Right ventricle myocardium inferior (tissue), 1 donor: ENCODE results near the gene CCDC32. TPM values are rescaled to one million over a fixed set of nuclear protein-coding genes. Genes with fewer than 3 reads are reported as not detected.
A peak's percentile ranks its signal among the peaks of the same experiment; 100 is the strongest.

Experiments
- ATAC-seq: fragments of 200-7000 bp; cut with Tn5 transposase; one replicate; pipeline ENCODE4 v1.9.1; 2020; ENCODE audit warnings: mild to moderate bottlenecking, moderate library complexity
- DNase-seq: peaks from one replicate; pipeline ENCODE4 v3.0.0; 2021; ENCODE audit errors: missing footprints
- intact Hi-C: fragments of 100-400 bp; cut with DNase I; formaldehyde crosslinking; loops from one replicate; pipeline ENCODE4 v1.11.0; 2022
- total RNA-seq: library from RNA; stranded (reverse); fragmentation: NEBNext Ultra II Directional; extraction: Animal tissue kit (Norgen Biotek cat#: 25700); gene quantifications from one replicate; pipeline ENCODE4 v1.2.1, GENCODE V29; 2021
- donor health status: DM: no; HTN: yes; CAD: no; lungs with severe emphysema.

The CCDC32 gene
- total RNA-seq, 1 donor from 2014 or later = 15.6 TPM

- no peak for ATAC-seq
- intact Hi-C loops = no loop called here
- no peak for DNase-seq
Observed at GRCh38 chr15:40575113-40575512, 10.3 kb upstream of the CCDC32 start.

DNA sequence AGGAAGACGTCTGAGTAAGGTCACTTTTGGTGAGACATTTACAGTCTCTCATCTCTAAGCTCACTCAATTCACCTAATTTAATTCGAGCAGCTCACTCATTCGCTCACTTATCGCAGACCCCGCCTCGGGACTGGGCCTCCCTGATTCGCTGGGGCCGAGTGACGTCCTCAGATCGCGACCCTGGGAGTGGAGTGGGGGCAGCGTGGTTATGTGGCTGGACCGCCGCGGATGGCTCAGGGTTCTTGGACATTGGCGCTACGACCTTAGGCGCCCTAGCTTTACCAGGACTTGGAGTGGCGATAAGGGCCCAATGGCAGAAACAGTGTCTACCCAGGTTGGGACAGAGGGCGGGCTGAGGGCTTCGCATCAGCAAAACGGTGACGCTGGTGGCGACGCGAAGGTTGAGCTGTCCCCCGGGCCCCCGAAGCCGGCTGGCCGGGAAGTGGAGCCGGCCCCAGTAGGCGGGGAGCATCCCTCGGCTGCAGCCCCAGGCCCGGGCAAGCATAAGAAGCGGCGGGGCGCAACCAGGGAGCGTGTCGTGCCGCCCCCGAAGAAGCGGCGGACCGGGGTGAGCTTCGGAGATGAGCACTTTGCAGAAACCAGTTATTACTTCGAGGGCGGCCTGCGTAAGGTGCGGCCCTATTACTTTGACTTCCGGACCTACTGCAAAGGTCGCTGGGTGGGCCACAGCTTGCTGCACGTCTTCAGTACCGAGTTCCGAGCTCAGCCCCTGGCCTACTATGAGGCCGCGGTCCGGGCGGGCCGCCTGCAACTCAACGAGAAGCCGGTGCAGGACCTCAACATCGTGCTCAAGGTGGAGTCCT lies 4.5 kb upstream of the CCDC32 start, which contains the start of gene RPUSD2:
Gene RPUSD2 (plus strand): TSS at position 171 of the 825 bp plus-strand sequence. CDS start 39 bp downstream, at position 210.
- intact Hi-C loops = loop anchor here (10.0 kb wide), 1 partner anchor 55 kb away; no protein-coding TSS in a partner anchor
- DNase-seq (peak; percentile 97), ATAC-seq (peak; percentile 76)

GRCh38 chr15:40567111-40567510 lies 2.3 kb upstream of the CCDC32 start:
- intact Hi-C loops = loop anchor here (10.0 kb wide), 1 partner anchor 52 kb away; no protein-coding TSS in a partner anchor
- no peak for DNase-seq
- no peak for ATAC-seq

- ATAC-seq (no peak), DNase-seq (peak; percentile 78)
- intact Hi-C loops = loop anchor here (10.0 kb wide), 1 partner anchor 51 kb away; no protein-coding TSS in a partner anchor
Observed at GRCh38 chr15:40565333-40566238, 744 bp upstream of the CCDC32 start.

DNA sequence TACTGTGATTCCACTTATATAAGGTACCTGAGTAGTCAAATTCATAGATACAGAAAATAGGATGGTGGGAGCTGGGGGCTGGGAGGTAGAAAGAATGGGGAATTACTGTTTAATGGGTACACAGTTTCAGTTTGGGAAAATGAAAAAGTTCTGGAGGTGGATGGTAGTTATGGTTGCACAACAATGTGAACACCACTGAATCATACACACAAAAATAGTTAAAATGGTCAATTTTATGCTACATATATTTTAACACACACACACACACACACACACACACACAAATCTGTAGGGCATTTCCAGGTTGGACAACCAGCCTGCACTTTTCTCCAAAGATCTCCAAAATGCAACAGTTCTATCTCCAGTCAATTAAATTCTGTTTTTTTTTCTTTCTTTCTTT lies 1.4 kb downstream of the CCDC32 start:
- DNase-seq (no peak), ATAC-seq (no peak)
- intact Hi-C loops = loop anchor here (10.0 kb wide), 1 partner anchor 49 kb away; no protein-coding TSS in a partner anchor

GRCh38 chr15:40562691-40563090 lies 2.2 kb downstream of the CCDC32 start:
- intact Hi-C loops = loop anchor here (10.0 kb wide), 1 partner anchor 48 kb away; no protein-coding TSS in a partner anchor
- DNase-seq (no peak), ATAC-seq (no peak)

GRCh38 chr15:40558952-40559742 lies 5.7 kb downstream of the CCDC32 start:
- DNase-seq = no peak
- intact Hi-C loops = no loop called here
- ATAC-seq = no peak

GRCh38 chr15:40555876-40556275 lies 9.0 kb downstream of the CCDC32 start:
- DNase-seq (no peak), ATAC-seq (no peak)
- intact Hi-C loops = no loop called here

DNA sequence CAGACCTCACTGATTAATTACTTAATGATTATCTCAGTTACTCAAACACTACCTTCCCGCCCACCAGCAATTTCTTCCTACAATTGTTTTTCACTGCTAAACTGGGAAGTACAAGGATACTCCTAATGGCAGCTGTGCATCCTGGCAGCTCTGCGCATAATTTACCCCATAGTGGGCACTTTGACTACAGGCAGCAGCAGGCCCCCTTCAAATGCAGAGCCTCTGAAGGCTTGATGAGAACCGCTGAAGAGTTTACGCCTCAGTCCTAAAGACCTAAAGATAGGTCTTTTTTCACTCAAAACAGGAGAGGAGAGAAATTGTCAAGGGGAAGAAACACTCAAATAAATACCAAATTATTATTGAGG lies 10.7 kb downstream of the CCDC32 start:
- no peak for ATAC-seq
- DNase-seq = no peak
- intact Hi-C loops = no loop called here

DNA sequence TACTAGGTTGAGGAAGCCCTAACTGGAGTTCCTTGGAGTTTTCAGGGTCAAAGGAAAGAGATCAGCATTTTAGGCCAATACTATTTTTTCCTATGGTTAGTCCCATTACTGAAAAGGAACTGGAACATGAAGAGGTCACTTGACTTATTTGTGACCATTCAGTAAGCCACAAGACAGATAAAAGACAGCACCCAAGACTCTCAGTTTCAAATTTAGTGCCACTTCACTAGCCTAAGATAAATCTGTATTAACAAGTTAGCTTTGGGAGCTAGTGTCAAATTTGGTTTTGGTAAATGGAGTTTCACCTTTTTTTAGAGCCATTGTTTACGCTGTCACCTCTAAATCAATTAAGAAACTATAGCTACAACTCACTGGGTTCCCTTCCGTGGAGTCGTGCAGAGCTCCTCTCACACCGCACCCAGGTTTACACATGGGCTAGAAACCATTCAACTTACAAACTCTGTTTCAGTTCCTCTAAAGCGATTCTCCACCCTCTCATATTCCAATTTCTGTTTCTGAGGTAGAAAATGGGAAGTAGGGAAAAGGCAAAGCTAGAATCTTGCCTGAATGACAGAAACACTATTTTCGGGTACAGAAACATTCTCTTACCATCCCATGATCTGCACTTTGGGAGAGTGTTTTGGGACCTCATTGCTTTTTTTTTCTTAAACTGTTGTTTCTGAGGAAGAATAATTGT lies 14.4 kb downstream of the CCDC32 start:
- intact Hi-C loops = no loop called here
- DNase-seq (no peak), ATAC-seq (no peak)

GRCh38 chr15:40549894-40550293 lies 14.9 kb downstream of the CCDC32 start:
- intact Hi-C loops = no loop called here
- DNase-seq = peak; percentile 90
- ATAC-seq = peak; percentile 95

DNA sequence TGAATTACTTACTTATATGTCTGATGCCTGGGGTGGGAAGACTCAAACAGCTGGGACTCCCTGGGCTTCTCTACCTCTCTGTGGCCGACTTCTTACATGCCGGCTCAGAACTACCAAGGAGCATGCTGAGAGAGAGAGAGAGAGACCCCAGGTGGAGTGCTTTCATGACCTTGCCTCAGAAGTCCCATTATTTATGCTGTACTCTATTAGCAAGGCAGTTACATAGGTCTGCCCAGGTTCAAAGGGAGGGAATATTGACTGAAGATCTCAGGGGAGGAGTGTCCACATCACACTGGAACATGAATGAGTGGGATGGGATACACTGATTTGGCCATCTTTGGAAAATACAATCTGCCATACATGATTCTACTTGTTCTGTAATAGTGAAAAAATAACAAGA lies 16.2 kb downstream of the CCDC32 start:
- DNase-seq (no peak), ATAC-seq (no peak)
- intact Hi-C loops = no loop called here

GRCh38 chr15:40545457-40545856 lies 19.4 kb downstream of the CCDC32 start:
- no peak for DNase-seq
- ATAC-seq = no peak
- intact Hi-C loops = no loop called here

DNA sequence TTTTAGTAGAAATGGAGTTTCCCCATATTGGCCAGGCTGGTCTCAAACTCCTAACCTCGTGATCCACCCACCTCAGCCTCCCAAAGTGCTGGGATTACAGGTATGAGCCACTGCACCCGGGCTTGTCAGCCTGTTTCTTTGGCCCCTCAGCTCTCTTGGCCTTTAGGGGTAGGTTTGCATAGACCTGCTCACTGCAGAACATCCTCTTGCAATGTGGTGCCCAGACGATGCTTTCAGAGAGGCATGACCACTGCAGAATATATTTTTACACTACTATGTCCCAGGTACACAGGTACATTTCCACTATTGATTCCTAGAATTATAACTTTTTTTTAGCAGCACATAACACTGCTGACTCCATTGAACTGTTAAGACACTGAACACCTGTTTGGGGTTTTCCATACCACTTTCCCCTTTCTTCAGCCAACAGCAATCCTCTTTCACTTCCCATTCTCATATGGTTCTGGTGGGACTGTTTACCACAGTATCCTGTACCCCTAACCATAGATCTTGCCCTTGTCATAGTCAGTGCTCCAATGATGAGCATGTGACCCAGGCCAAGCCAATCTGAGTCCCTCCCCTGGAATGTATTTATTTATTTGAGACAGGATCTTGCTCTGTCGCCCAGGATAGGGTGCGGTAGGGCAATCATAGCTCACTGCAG lies 21.1 kb downstream of the CCDC32 start:
- DNase-seq (no peak), ATAC-seq (no peak)
- intact Hi-C loops = no loop called here

GRCh38 chr15:40543082-40543481 lies 21.8 kb downstream of the CCDC32 start:
- intact Hi-C loops = no loop called here
- DNase-seq = no peak
- no peak for ATAC-seq

GRCh38 chr15:40538976-40539375 lies 25.9 kb downstream of the CCDC32 start:
- intact Hi-C loops = no loop called here
- no peak for ATAC-seq
- no peak for DNase-seq

GRCh38 chr15:40536501-40536900 lies 28.3 kb downstream of the CCDC32 start:
- ATAC-seq = no peak
- intact Hi-C loops = no loop called here
- no peak for DNase-seq

- intact Hi-C loops = no loop called here
- no peak for DNase-seq
- no peak for ATAC-seq
Observed at GRCh38 chr15:40534371-40534770, 30.5 kb downstream of the CCDC32 start.
